ENCODE results near the gene MINDY4. TPM values are rescaled to one million over a fixed set of nuclear protein-coding genes. Genes with fewer than 3 reads are reported as not detected.

Gene MINDY4
- total RNA-seq, 3 donors from 2014 or later (not counting 1 experiment from before 2014, with no cell fraction given), result 1.1 to 1.7 (median 1.1) TPM

- H3K4me3 Mint-ChIP-seq, result no peak overlapping the region
- WGBS (ENCODE audit: insufficient coverage), result 90% methylated on average over 11 of the region's 13 CpGs
- peaks cover 7 to 21% of the 10 kb centered on the region in 2 donors for H3K27me3 Mint-ChIP-seq (ENCODE audit: low read depth in 2 of 2)
- H3K4me3 ChIP-seq (ENCODE audit: low read length), result no peak overlapping the region
- intact Hi-C loops (cut with micrococcal nuclease), result no loop called here
- no peak overlapping the region for H3K27ac ChIP-seq (ENCODE audit: low read length)
- ATAC-seq, result no peak
- DNase-seq, result no peak
- H3K27me3 ChIP-seq (ENCODE audit: control insufficient read depth, insufficient read depth, low read length), result no peaks in the 10 kb centered on the region
- no peaks in the 10 kb centered on the region for H3K9me3 ChIP-seq (ENCODE audit: control insufficient read depth, insufficient read depth, low read length)
- H3K36me3 Mint-ChIP-seq, result no peaks in the 10 kb centered on the region
- no peak overlapping the region for H3K27ac Mint-ChIP-seq
- H3K36me3 ChIP-seq (ENCODE audit: control insufficient read depth, insufficient read depth, low read length), result no peaks in the 10 kb centered on the region
- no peaks in the 10 kb centered on the region for H3K9me3 Mint-ChIP-seq
- H3K4me1 ChIP-seq (ENCODE audit: control insufficient read depth, insufficient read depth, low read length), result no peaks in the 10 kb centered on the region
- H3K4me1 Mint-ChIP-seq, result no peaks in the 10 kb centered on the region
- no peak for TF ChIP-seq CTCF (IDR thresholded peaks at IDR 0.05)
These were observed 9.7 kb upstream of the MINDY4 start for GRCh38 chr7:30761214-30762156.

- intact Hi-C loops (cut with micrococcal nuclease), result no loop called here
- Mint-ChIP-seq H3K27me3 (ENCODE audit: low read depth in 2 of 2) (peaks cover 16 to 19% of the 10 kb centered on the region in 2 donors), H3K9me3 (no peaks in the 10 kb centered on the region), H3K4me3 (no peak overlapping the region), H3K27ac (no peak overlapping the region), H3K36me3 (no peaks in the 10 kb centered on the region), H3K4me1 (no peaks in the 10 kb centered on the region)
- DNase-seq (no peak), ATAC-seq (no peak)
- H3K27me3 ChIP-seq (ENCODE audit: control insufficient read depth, insufficient read depth, low read length), result no peaks in the 10 kb centered on the region
- H3K36me3 ChIP-seq (ENCODE audit: control insufficient read depth, insufficient read depth, low read length), result no peaks in the 10 kb centered on the region
- H3K9me3 ChIP-seq (ENCODE audit: control insufficient read depth, insufficient read depth, low read length), result no peaks in the 10 kb centered on the region
- no peak overlapping the region for H3K4me3 ChIP-seq (ENCODE audit: low read length)
- H3K27ac ChIP-seq (ENCODE audit: low read length), result no peak overlapping the region
- WGBS (ENCODE audit: insufficient coverage), result 76% methylated on average over 6 of the region's 6 CpGs
- no peaks in the 10 kb centered on the region for H3K4me1 ChIP-seq (ENCODE audit: control insufficient read depth, insufficient read depth, low read length)
- no peak for TF ChIP-seq CTCF (IDR thresholded peaks at IDR 0.05)
These were observed 6.9 kb upstream of the MINDY4 start for GRCh38 chr7:30764030-30764975.

- DNase-seq (no peak), ATAC-seq (no peak)
- Histone ChIP-seq H3K27ac (ENCODE audit: low read length) (no peak overlapping the region), H3K9me3 (ENCODE audit: control insufficient read depth, insufficient read depth, low read length) (no peaks in the 10 kb centered on the region), H3K27me3 (ENCODE audit: control insufficient read depth, insufficient read depth, low read length) (no peaks in the 10 kb centered on the region), H3K36me3 (ENCODE audit: control insufficient read depth, insufficient read depth, low read length) (no peaks in the 10 kb centered on the region), H3K4me1 (ENCODE audit: control insufficient read depth, insufficient read depth, low read length) (no peaks in the 10 kb centered on the region), H3K4me3 (ENCODE audit: low read length) (no peak overlapping the region)
- intact Hi-C loops (cut with micrococcal nuclease), result no loop called here
- no peaks in the 10 kb centered on the region for H3K36me3 Mint-ChIP-seq
- no peak overlapping the region for H3K4me3 Mint-ChIP-seq
- peaks cover 12 to 17% of the 10 kb centered on the region in 2 donors for H3K27me3 Mint-ChIP-seq (ENCODE audit: low read depth in 2 of 2)
- WGBS (ENCODE audit: insufficient coverage), result 95% methylated on average over 2 of the region's 2 CpGs
- H3K27ac Mint-ChIP-seq, result no peak overlapping the region
- H3K9me3 Mint-ChIP-seq, result no peaks in the 10 kb centered on the region
- H3K4me1 Mint-ChIP-seq, result no peaks in the 10 kb centered on the region
- no peak for TF ChIP-seq CTCF (IDR thresholded peaks at IDR 0.05)
These were observed 5.8 kb upstream of the MINDY4 start for GRCh38 chr7:30765408-30765807.
